Central memory CD8-positive, alpha-beta T cell (primary cell): Measurements from ENCODE around the gene SBF2.

ENCODE experiments used
- ATAC-seq: fragments of 150-1000 bp; cut with Tn5 transposase; replicated peaks from 2 replicates; pipeline ENCODE4 v1.10.0; 2022; ENCODE audit warnings: mild to moderate bottlenecking, moderate FRiP score, moderate number of reproducible peaks; ENCODE audit not compliant: poor library complexity, severe bottlenecking; ENCODE audit errors: extremely low read depth
- DNase-seq, 2 donors: peaks; one replicate each; pipeline ENCODE4 v3.0.0; 2021; ENCODE audit warnings: low spot score in 2 of 2
- H3K27ac Mint-ChIP-seq: one replicate; pipeline ENCODE4 v1.8.0; 2022; ENCODE audit warnings: low read depth, mild to moderate bottlenecking, moderate library complexity, mixed read lengths
- H3K27me3 Mint-ChIP-seq: one replicate; pipeline ENCODE4 v1.8.0; 2022; ENCODE audit warnings: mixed read lengths
- H3K36me3 Mint-ChIP-seq: one replicate; pipeline ENCODE4 v1.8.0; 2022; ENCODE audit warnings: mild to moderate bottlenecking, moderate library complexity, mixed read lengths; ENCODE audit not compliant: insufficient read depth
- H3K4me1 Mint-ChIP-seq: one replicate; pipeline ENCODE4 v1.8.0; 2022; ENCODE audit warnings: mixed read lengths
- H3K4me3 Mint-ChIP-seq: one replicate; pipeline ENCODE4 v1.8.0; 2022; ENCODE audit warnings: mild to moderate bottlenecking, moderate library complexity, mixed read lengths
- H3K9me3 Mint-ChIP-seq: one replicate; pipeline ENCODE4 v1.8.0; 2022; ENCODE audit warnings: mixed read lengths

Gene SBF2

DNA sequence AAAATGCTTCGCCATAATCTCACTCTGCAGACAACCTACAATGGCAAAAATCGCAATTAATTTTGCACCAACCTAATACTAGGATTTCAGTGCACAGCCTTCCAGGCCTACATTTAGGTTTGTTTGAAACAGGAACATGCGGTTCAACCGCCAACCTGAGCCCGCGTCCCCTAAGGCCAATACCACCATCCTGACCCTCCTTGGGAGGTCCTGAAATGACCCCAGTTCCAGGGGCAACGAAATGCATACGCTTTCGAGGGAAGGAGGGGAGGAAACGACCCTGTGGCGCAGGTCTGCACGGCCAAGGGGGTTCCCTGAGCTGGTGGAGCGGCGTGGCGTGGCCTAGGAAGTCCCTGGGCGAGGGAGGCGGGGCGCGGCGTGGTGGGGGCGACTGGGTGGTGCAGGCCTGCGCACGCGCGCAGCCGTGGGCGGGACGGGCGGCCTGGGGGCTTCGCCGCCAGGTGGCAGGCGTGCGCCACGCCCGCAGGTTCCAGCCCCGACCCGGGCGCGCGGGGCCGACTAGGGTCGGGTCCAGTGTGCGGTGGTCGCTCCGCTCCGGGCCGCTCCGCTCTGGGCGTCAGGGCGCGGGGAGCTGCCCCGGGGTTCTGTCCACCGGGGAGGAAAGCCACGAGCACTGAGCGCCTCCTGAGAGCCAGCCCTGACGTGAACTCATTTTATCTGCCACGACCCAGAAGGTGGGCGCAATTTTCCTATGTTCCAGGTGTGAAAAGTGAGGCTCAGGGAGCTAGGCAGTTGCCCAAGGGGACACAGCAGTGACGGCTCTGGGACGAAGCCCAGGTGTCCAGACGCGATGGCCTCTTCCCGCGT lies 536.0 kb downstream of the SBF2 start:
- Mint-ChIP-seq H3K27me3 (no peaks in the 10 kb centered on the region), H3K4me1 (peaks cover 23% of the 10 kb centered on the region), H3K9me3 (no peaks in the 10 kb centered on the region), H3K4me3 (peak overlapping the region; percentile 77), H3K27ac (no peak overlapping the region), H3K36me3 (peaks cover 5% of the 10 kb centered on the region)
- ATAC-seq (peak; percentile 87), DNase-seq (peak; percentile 84 to 86)

DNA sequence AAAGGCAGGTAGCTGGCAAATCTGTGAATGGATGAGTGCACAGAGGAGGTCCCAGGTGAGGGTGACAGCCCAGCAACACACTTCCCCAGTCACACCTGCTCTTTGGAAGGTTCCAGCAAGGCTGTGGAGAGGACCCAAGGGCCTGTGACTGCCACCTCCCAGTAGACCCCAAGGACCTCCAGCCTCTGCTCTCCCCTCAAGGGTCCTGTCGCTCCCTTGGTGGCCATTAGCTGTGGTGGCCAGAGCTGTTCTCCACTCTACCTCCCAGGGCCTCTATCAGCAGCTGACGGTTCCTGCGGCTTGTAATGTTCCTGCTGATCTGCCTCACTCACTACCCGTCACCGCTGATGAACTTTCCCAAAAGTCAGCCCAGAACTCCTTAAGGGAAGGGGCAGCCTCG lies 537.1 kb downstream of the SBF2 start:
- peaks cover 23% of the 10 kb centered on the region for H3K4me1 Mint-ChIP-seq
- H3K27ac Mint-ChIP-seq: no peak overlapping the region
- H3K9me3 Mint-ChIP-seq: no peaks in the 10 kb centered on the region
- H3K4me3 Mint-ChIP-seq: no peak overlapping the region
- H3K27me3 Mint-ChIP-seq: no peaks in the 10 kb centered on the region
- ATAC-seq (no peak), DNase-seq (no peak)
- peaks cover 5% of the 10 kb centered on the region for H3K36me3 Mint-ChIP-seq

DNA sequence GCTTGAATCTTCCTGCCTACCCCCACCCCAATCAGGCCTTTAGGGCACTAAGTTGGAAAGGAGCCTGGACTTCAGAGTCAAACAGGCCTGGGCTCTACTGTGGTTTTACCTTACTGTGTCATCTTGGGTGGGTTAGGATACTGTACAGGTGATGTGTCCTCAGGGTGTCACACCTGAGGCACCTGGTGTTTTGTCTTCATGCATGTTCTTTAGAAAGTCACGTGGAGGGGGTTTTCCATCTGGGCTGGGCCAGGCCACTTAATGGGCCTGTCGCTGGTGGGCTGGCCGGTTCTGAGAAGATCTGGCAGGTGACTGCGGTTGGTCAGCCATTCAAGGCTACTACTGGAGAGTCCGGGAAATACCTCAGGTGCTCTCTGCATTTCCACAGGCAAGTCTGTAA lies 537.6 kb downstream of the SBF2 start:
- DNase-seq (no peak), ATAC-seq (no peak)
- Mint-ChIP-seq H3K27ac (no peak overlapping the region), H3K9me3 (no peaks in the 10 kb centered on the region), H3K27me3 (no peaks in the 10 kb centered on the region), H3K36me3 (peaks cover 5% of the 10 kb centered on the region), H3K4me1 (peaks cover 23% of the 10 kb centered on the region), H3K4me3 (no peak overlapping the region)

DNA sequence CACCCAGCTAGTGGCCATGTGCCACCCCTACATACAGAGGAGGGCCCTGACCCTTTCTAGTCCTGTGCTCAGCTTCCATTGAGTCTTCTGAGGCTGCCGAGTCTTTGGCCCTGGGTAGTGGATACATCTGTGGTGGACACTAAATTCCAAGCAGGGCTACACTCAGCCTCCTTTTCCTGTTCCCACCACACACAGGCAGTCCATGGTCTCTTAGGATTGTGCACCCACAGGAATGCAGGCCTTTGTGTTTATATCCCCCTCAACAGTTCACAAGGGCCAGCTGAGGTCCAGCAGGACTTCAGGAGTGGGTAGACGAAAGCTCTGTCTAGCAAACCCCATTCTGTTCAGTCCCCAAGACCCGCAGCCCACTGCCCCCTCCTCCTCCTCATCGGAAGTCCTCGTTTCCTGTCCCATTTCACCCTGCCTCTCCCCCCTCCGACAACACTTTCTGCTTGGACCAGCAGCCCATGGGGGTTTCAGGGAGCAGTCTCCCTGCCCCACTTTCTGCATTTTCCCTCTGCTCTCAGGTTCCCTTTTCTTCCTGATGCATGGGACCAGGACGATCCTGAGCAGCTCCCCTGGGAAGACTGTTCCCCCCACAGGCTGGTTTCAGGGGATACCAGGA lies 538.3 kb downstream of the SBF2 start:
- Mint-ChIP-seq H3K4me1 (peaks cover 23% of the 10 kb centered on the region), H3K27me3 (no peaks in the 10 kb centered on the region), H3K9me3 (no peaks in the 10 kb centered on the region), H3K36me3 (peaks cover 5% of the 10 kb centered on the region), H3K4me3 (no peak overlapping the region), H3K27ac (peak overlapping the region; percentile 68)
- no peak for ATAC-seq
- no peak for DNase-seq

DNA sequence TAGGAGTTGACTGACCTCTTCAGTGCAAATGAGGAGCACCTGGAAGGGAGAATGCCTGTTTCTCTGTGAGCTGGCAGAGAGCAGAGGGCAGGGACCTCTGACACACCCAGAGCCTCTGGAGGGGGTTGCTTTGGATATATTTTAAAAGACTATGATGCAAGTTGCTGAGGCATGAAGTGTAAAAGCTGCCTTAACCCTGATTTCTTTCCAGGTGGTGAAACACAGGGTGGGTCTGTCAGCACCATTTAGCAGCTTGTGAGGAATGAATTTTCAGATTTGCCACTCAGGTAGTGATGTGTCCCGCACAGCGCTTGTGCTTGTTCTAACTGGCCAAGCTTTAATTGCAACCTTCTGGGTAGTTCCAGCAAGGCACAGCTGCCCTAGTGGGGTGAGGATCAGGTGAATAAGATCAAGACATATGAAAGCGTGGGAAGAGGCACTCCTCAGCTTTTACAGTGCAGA lies 540.0 kb downstream of the SBF2 start:
- H3K4me1 Mint-ChIP-seq: peaks cover 12% of the 10 kb centered on the region
- DNase-seq: no peak
- H3K36me3 Mint-ChIP-seq: peaks cover 6% of the 10 kb centered on the region
- no peaks in the 10 kb centered on the region for H3K27me3 Mint-ChIP-seq
- no peak overlapping the region for H3K27ac Mint-ChIP-seq
- no peak for ATAC-seq
- no peaks in the 10 kb centered on the region for H3K9me3 Mint-ChIP-seq
- H3K4me3 Mint-ChIP-seq: no peak overlapping the region

DNA sequence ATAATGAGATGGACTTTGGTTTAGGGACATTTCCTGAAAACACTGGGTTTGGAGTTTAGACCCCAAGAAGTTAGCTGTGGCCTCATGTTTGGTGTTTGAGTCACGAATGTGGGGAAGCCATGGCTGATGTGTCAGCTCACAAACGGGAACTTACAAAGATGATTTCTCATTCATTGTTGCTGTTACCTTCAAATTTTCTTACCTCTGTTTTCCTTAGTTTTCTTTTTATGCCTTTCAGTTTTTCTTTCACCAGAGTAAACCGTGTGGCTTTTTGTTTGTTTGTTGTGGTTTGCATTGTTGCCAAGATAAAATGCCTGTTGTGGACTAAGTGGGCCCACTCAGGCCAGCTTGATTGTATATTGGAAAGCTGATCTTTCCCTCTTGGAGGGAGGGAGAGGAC lies 541.0 kb downstream of the SBF2 start:
- Mint-ChIP-seq H3K27me3 (no peaks in the 10 kb centered on the region), H3K4me1 (peaks cover 8% of the 10 kb centered on the region), H3K27ac (no peak overlapping the region), H3K4me3 (no peak overlapping the region), H3K9me3 (no peaks in the 10 kb centered on the region), H3K36me3 (peaks cover 3% of the 10 kb centered on the region)
- DNase-seq (no peak), ATAC-seq (no peak)

DNA sequence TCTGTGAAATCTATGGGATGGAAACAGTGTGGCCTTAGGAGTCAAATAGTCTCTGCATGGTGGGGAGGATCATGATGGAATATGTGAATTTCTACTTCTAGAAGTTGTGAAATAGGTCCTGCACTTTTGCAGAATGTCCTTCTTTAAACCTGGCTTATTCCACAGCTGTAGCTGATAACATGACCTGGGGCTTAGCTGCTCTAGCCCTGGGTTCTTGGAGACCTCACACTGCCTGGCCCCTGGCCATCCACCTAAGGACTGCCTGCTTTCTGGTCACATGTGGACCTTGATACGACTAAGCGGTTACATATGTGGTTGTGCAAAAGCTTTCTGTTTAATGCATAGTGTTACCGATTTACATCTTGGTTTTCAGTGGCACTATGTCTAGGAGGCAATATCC lies 541.9 kb downstream of the SBF2 start:
- H3K27me3 Mint-ChIP-seq: no peaks in the 10 kb centered on the region
- no peak overlapping the region for H3K4me3 Mint-ChIP-seq
- H3K9me3 Mint-ChIP-seq: no peaks in the 10 kb centered on the region
- peaks cover 3% of the 10 kb centered on the region for H3K36me3 Mint-ChIP-seq
- no peak overlapping the region for H3K27ac Mint-ChIP-seq
- ATAC-seq (no peak), DNase-seq (no peak)
- no peaks in the 10 kb centered on the region for H3K4me1 Mint-ChIP-seq

DNA sequence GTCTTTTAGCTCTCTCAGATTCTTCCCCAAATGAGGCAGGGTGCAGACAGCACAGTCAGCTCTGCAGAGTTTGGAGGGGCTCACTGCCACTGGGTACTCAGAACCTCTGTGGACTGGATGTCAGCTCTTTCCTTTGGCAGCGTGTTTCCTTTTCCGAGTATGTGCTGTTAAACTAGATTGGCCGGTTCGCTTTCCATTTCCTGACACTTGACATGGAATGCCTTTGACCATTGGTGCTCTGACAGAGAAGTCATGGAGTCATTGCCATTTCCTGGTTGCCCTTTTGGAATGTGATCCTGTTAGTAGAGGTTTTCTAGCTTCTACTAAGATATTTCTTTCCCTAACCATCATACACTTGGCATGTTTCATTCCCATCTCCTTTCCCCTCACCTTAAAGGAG lies 543.5 kb downstream of the SBF2 start:
- H3K36me3 Mint-ChIP-seq: peaks cover 3% of the 10 kb centered on the region
- DNase-seq: no peak
- H3K9me3 Mint-ChIP-seq: no peaks in the 10 kb centered on the region
- no peak overlapping the region for H3K27ac Mint-ChIP-seq
- no peaks in the 10 kb centered on the region for H3K27me3 Mint-ChIP-seq
- no peak overlapping the region for H3K4me3 Mint-ChIP-seq
- H3K4me1 Mint-ChIP-seq: no peaks in the 10 kb centered on the region
- ATAC-seq: no peak

DNA sequence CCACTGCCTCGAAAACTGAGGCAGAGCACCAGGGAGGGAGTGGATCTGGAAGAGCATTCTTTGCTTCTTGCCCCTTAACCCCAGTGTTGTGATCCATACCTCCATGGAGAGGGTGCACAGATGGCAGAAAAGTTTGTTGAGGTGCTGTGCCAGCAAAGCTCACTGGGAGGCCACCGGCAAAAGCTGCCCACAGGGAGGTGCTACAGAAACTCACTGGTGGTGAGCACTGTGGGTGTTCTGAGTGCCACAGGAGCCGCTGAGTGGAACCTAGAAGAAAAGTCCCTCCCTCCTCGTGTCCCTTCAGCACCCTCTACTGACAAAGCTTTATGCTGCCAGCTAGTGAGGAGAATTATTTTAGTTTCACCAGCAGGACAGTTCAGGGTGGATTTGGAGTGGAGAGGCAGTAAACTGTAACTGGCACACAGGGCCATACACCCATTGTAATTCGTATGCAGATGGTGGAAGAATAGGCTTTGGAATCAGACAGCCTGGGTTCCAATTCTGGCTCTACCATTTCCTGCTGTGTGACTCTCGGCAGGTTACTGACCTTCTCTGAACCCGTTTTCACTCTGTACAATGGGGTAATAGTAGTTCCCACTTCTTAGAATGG lies 545.6 kb downstream of the SBF2 start:
- Mint-ChIP-seq H3K4me1 (no peaks in the 10 kb centered on the region), H3K27me3 (no peaks in the 10 kb centered on the region), H3K9me3 (no peaks in the 10 kb centered on the region), H3K36me3 (peaks cover 4% of the 10 kb centered on the region), H3K4me3 (no peak overlapping the region), H3K27ac (peak overlapping the region; percentile 19)
- DNase-seq (peak in 1 of 2 donors; percentile 37), ATAC-seq (peak; percentile 91)

DNA sequence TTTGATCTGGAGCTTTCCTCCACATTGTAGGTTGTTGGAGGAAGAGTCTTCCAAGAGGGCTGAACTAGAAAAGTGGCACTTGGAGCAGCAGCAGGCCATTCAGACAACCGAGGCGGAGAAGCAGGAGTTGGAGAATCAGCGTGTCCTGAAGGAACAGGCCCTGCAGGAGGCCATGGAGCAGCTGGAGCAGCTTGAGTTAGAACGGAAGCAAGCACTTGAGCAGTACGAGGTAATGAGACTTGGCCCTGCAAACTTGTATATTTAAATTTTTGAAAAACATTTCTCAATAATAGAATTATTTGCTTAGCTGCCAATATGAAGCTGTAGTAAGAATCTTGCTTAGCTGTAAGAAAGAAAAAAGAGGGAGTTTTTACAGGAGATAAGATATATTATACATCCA lies 546.2 kb downstream of the SBF2 start:
- no peak for ATAC-seq
- H3K4me3 Mint-ChIP-seq: no peak overlapping the region
- no peaks in the 10 kb centered on the region for H3K27me3 Mint-ChIP-seq
- peak overlapping the region; percentile 19 for H3K27ac Mint-ChIP-seq
- H3K9me3 Mint-ChIP-seq: no peaks in the 10 kb centered on the region
- no peak for DNase-seq
- no peaks in the 10 kb centered on the region for H3K4me1 Mint-ChIP-seq
- H3K36me3 Mint-ChIP-seq: peaks cover 4% of the 10 kb centered on the region

DNA sequence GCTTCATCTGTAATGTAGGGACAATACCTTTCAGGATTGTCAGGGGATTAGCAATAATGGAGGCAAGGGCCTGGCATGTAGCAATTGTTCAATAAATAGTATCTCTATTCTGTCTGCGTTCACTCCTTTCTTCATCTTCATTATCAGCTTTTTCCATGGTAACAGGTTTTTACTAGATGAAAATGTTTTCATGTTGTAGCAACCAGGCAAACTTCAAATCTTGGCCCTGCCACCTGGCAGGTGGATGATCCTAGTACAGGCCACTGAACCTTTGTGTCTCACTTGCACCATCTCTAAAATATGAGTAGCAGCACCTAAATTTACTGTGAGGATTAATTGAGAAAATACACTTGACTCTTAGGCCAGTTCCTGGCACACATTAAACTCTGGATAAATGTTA lies 546.8 kb downstream of the SBF2 start:
- ATAC-seq (no peak), DNase-seq (no peak)
- Mint-ChIP-seq H3K27ac (no peak overlapping the region), H3K36me3 (peaks cover 4% of the 10 kb centered on the region), H3K9me3 (no peaks in the 10 kb centered on the region), H3K4me1 (no peaks in the 10 kb centered on the region), H3K27me3 (no peaks in the 10 kb centered on the region), H3K4me3 (no peak overlapping the region)

DNA sequence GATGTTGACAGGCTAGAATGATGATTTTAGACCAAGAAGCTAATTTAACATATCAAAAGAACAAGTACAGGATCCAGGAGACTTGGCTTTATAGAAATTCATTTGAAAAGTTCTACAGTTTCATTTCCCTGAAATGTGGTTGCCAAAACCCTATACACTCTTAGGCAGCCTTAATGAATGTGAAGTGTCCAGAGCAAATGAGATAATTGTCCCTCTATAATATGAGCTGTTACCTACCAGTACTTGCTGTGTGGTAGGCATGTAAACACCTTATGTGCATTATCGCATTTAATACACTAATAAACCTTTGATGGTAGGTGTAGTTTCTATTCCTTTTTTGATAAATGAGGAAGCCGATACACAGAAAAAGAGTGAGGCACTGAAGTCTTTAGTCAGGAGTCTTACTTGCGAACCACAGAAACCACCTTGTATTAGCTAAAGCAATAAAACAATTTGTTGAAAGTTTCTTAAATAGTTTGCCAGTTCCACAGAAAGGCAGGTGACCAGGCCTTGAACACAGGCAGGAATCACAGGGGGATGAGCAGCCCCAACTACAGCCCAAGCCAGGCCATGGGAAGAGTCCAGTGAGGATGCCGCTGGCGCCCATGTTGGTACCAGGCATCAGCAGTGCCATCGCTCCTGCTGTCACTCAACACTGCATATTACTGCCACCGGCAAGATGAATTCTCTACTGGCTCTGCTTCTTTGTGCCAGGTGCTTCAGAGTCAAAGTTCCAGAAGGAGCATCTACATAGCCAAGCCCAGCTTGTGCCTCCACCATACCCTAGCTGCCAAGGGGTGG lies 548.4 kb downstream of the SBF2 start:
- peaks cover 4% of the 10 kb centered on the region for H3K36me3 Mint-ChIP-seq
- H3K27me3 Mint-ChIP-seq: no peaks in the 10 kb centered on the region
- H3K4me1 Mint-ChIP-seq: no peaks in the 10 kb centered on the region
- ATAC-seq: no peak
- no peak overlapping the region for H3K4me3 Mint-ChIP-seq
- H3K27ac Mint-ChIP-seq: no peak overlapping the region
- no peaks in the 10 kb centered on the region for H3K9me3 Mint-ChIP-seq
- DNase-seq: no peak
